HG03571 (cell line): ENCODE measurements around the gene HIBCH.
"Not testable (repeated sequence)": the region's sequence is repeated elsewhere in the genome, so short reads cannot be mapped to it uniquely, and the experiment has no call there.

Experiments used
- ATAC-seq: cut with Tn5 transposase; IDR thresholded peaks from one replicate; pipeline ENCODE4 v1.9.1; 2021; ENCODE audit not compliant: unreplicated experiment

The HIBCH gene

DNA sequence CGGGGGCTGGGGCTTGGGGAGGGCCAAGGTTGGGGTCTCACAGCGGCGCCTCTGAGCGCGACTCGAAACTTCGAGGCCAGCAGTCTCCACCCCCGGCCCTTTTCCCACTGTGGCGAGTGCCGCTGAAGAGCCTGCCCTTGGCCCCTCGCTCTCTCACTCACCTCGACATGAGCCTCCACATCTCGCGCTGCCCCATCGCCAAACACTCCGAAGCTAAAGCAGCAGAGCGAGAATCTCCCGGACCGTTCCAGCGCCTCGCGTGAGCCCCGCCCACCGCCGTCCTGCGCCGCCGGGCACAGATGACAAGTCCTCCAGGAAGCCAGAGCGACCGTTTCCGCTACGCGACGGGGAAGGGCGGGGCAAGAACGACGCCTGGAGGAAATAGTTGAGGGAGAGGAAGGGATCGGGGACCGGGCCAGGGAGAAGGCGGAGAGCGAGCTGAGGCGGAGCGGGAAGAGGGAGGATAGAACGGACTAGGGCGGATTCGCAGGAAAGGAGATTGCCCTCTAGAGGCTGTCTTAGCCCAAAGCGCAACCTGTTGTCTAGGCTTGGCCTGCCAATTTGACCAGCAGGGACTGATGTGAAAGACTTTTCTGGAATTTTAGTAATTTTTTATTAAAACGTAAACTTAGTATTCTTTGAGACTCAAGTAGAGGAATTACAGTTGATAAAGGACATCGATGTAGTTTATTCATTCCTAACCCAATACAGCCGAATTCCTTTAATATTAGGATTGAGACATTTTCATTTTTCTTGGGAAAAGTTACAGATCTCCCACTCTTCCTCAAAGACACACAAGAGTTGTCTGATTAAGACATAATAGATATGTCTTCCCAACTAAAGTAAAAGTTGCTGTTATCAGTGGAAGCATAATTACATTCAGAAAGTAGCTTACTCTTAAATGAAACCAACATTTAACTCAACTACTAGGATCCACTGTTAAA, at the start of gene HIBCH:
HIBCH (minus strand) TSS at position 272 of the 944 bp plus-strand sequence; CDS start at position 196, 76 bp downstream.
- peak; percentile 95 for ATAC-seq

- ATAC-seq, result no peak
These were observed 47.5 kb upstream of the HIBCH start for GRCh38 chr2:190367091-190367490.

- no peak for ATAC-seq
These were observed 46.7 kb upstream of the HIBCH start for GRCh38 chr2:190366248-190366753.

DNA sequence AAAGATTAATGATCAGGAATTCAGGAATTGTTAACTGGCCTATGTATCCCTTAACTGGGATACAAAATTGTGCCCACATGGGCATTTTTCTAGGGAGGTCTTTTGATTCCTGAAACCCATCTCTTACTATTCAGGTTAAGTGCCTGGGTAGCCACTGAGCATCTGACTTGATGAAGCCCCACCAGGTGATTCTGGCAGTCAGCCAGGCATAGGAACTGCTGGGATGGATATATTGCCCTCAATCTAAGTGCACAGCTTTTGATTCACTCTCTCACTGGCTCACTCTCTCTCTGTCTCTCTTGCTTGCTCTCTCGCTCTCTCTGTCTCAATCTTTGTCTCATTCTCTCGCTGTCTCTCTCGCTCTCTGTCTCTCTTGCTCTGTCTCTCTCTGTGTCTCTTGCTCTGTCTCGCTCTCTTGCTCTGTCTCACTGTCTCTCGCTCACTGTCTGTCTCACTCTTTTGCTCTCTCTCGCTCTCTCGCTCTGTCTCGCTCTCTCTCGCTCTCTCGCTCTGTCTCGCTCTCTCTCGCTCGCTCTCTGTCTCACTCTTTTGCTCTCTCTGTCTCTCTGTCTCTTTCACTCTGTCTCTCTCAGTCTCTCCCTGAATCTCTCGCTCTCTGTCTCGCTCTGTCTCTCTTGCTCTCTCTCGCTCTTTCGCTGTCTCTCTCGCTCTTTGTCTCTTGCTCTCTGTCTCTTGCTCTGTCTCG, 46.0 kb upstream of the HIBCH start:
- no peak for ATAC-seq

- ATAC-seq, result no peak
These were observed 43.3 kb upstream of the HIBCH start for GRCh38 chr2:190362894-190363293.

GRCh38 chr2:190361572-190361971, 41.9 kb upstream of the HIBCH start:
- ATAC-seq, result no peak

DNA sequence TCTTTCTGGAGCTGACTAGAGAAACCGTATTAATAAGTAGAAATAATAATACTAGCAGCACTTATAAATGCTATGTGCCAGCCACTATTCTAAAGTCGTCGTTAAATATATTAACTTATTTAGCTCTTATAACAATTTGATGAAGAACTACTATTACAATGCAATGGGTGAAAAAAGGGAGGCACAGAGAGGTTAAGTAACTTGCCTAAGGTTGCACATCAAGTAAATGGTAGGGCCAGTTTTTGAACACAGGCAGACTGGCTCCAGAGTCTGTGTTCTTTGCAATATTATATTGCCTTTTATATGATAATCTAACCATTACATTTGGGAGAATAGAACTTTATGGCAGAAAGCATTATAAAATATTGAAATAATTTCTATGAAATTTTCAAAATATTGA, 41.3 kb upstream of the HIBCH start:
- ATAC-seq, result no peak

DNA sequence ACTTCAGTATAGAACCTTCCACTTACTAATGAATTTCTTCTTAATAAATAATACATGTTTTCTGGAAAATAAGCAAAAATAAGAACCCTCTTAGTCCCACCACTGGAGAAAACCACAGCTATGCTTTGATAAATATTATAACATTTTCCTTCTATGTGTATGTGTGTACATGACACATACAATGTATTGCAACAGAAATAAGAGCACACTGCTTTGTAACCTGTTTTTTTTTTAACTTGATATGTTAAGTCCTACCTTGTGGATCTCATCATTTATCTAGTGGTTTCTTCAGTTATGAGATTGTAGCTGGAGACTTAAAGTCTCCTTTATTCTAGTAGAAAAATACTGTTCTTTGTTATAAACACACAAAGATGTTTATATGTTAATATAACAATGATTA, 40.9 kb upstream of the HIBCH start:
- no peak for ATAC-seq

GRCh38 chr2:190358655-190359448, 39.2 kb upstream of the HIBCH start:
- ATAC-seq, result not testable (repeated sequence)

DNA sequence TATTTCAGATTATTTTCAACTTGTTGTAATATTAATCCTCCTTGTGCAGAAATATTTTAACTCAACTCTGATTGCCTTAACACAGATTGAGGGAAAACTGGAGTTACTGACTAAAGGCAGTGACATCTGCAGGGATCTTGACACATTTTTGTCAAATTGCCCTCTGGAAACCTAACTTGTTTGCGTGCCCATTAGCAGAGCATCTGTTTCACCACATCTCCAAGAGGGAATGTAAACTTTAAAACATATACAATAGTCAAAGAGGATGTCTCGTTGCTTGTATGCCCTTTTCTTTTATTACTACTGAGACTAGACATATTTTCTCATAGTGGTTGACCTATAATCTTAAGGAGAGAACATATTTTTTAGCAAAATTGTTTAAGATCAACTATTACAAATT, 38.0 kb upstream of the HIBCH start:
- no peak for ATAC-seq

DNA sequence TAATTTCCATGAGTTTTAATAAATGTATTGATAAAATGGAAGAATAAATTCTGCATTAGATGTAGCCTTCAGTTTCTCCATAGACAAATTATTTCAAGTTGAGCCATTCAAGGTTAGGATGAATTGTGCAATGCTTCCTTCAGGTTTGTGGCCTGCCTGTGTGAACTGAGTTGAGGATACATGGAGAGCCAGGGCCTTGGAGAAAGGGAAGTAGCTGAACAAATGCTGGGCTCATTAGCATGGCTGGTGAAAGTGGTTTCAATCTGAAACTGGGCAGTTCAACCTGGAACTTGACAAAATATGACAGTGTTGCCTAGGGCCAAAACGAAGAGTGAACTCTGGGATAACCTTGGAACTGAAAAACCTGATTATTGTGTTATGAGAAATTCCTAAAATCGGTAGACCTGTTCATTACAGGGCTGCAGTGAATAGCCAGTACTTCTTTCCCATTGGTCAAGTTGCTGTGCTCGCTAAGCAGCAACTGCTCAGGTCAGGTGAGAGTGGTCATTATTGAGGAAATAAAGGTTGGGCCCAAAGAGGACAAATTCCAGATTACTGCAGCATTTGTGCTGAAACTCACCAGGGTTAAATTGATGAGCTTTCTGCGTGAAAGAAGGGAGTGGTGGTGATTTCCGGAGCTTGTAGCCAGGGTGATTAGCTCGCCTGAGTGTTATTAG, 36.5 kb upstream of the HIBCH start:
- no peak for ATAC-seq

GRCh38 chr2:190354003-190354690, 34.5 kb upstream of the HIBCH start:
- no peak for ATAC-seq

GRCh38 chr2:190353537-190353899, 33.9 kb upstream of the HIBCH start:
- no peak for ATAC-seq

DNA sequence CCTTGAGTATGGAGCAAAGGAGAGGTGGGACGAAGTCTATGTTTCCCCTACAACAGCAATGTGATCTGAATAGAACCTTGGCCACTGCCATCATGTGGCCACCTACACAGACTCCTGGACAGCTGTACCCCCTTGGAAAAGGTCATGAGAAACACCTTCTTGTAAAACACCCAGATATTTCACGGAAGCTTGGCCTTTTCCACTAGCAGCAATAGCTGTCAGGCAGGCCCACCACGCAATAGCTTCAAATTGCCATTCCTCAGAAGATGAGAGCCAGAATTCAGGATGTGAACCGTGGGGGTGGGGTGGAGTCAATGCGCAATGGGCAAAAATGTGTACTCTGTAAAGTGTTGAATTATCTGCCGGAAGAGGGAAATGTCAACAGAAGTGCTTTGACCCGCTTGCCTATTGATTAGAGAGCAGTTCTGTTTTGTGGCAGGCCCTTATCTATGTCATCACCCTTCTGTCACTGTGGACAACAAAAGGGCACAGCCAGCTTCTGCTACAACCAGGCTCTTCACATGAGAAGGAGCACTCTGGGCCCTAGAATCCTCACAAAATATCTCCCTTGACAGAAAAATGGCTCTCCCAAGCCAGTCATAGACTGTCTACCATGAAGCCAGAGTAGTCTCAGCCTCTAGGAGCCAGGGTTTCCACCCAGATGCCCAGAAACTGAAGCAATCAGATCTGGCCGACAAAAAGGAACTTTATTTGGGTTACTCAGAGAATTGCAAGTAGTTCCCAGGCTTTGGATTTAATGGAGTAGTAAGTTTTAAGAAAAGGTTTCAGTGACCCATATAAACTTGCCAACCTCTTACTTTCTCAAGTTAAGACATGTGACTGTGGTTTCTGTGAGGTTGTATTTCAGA, 33.3 kb upstream of the HIBCH start:
- ATAC-seq, result no peak

- ATAC-seq, result no peak
These were observed 32.3 kb upstream of the HIBCH start for GRCh38 chr2:190351955-190352354.

DNA sequence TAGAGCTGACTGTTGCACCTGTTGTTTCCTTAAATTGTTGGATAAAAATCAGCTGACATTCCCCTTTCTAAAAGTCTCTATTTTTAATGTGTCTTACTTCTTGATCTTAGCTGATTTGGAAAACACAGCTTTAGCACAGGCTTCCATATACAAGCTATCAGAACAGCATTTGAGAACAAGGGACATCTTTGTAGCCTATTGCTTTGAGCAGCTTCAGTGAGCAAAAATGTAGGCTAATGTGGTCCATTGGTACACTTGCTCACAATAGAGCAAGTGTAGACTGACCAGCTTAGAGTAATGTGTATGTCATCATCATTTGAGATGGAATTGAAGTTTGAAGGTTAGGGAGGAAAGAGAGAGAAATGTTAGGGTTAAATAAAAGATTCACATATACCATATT, 30.7 kb upstream of the HIBCH start:
- no peak for ATAC-seq

DNA sequence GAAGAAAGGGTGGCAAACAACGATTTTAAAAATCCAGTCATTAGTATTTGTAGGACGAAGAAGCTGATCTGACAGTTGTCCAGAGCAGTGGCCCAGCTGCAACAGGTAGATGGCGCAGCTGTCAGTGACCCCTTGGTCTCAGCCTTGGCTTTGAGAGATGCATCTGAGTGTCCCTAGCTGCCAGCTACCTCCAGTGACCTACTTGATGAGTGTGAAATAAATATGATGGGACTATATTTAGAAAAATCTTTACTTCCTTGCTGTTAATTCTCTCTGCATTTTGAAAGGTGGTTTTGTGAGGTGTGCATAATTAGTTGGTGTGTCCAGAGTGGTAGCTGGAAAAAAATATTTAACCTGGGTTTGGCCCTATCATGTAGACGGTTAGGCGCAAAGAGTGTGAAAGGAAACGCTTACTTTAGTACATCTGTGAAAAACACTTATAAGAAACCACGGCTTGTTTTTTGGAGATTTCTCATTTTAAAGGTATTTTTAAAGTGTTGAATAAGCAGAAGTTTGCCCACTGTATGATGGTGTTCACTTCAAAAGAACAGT, 24.7 kb upstream of the HIBCH start:
- ATAC-seq, result peak; percentile 62

DNA sequence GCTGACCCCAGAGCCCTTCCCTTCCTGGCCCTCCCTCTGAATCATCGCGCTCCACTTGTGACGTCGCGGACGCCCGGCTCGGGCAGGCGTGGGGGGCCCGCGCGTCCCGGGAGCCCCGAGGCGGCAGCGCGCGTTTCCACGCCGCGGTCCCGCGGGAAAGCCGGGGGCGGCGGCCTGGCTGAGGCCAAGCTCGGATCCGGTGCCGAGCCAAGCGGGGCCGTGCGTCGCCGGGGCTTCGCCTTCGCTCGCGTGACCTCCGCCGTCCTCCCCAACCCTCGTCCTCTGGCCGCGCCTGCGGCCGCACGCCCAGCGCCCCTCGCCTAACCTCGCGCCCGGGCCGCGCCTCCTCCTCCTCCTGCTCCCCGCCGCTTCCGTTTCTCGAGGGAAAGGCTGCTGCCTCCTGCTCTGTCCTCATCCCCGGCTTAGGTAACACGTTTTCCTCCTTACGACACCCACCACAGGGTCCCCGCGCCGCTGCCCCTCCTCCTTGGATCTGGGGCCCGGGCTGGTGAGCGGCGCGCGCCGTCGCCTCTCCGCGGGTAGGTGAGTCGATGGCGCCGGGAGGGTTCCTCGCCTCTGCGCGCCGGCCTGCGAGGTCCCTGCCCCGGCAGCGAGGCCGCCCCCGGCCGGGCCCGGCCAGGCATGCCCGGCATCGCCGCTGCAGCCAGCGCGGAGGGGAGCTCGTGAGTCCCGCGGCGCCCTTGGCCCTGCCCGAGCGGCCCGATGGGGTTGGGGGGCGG, 24.1 kb upstream of the HIBCH start, which contains the start of gene INPP1:
INPP1 (plus strand) TSS at position 54 of the 740 bp plus-strand sequence. CDS start 16,514 bp downstream, outside the sequence.
- ATAC-seq, result peak; percentile 65
